CD14-positive monocyte (primary cell): Measurements from ENCODE around the gene HSPB8. TPM values are rescaled to one million over a fixed set of nuclear protein-coding genes. Genes with fewer than 3 reads are reported as not detected.
A peak's percentile ranks its signal among the peaks of the same experiment; 100 is the strongest.

Experiments
- DNase-seq, 3 donors: peaks; one replicate each; pipeline ENCODE4 v3.0.0-alpha.2; 2011 to 2022
- H2AFZ ChIP-seq: 2 replicates; pipeline ENCODE4 v1.6.0; 2012; ENCODE audit warnings: mild to moderate bottlenecking, low read depth, low read length, inconsistent platforms; ENCODE audit not compliant: insufficient read depth, poor library complexity, severe bottlenecking
- H3K27ac ChIP-seq, 2 donors: 1 replicate in 1 of 2; 2 replicates in 1 of 2; pipeline ENCODE4 v1.5.1; 2012 to 2013; ENCODE audit warnings: low read length in 2 of 2, control low read depth in 1 of 2, inconsistent platforms in 1 of 2, low read depth in 1 of 2, mild to moderate bottlenecking in 1 of 2
- H3K27me3 ChIP-seq, 2 donors: one replicate each; pipeline versions ENCODE4 v1.6.0 to v1.6.1; 2011 to 2013; ENCODE audit warnings: low read length in 2 of 2; ENCODE audit not compliant: control insufficient read depth in 2 of 2, insufficient read depth in 2 of 2
- H3K36me3 ChIP-seq, 2 donors: replicated peaks in 1 of 2; 1 replicate in 1 of 2; 2 replicates in 1 of 2; pipeline versions ENCODE4 v1.5.1 to v1.6.1; 2012 to 2013; ENCODE audit warnings: low read length in 2 of 2, control low read depth in 1 of 2, inconsistent platforms in 1 of 2, mild to moderate bottlenecking in 1 of 2; ENCODE audit not compliant: insufficient read depth in 2 of 2, control insufficient read depth in 1 of 2
- H3K4me1 ChIP-seq, 2 donors: 1 replicate in 1 of 2; 2 replicates in 1 of 2; pipeline versions ENCODE4 v1.5.1 to v1.6.1; 2012 to 2013; ENCODE audit warnings: low read length in 2 of 2, control low read depth in 1 of 2, inconsistent platforms in 1 of 2, mild to moderate bottlenecking in 1 of 2, moderate library complexity in 1 of 2; ENCODE audit not compliant: insufficient read depth in 2 of 2, control insufficient read depth in 1 of 2
- H3K4me2 ChIP-seq: replicated peaks from 2 replicates; pipeline ENCODE3; 2012; ENCODE audit warnings: low read length, moderate library complexity, mild to moderate bottlenecking; ENCODE audit not compliant: poor library complexity, severe bottlenecking; ENCODE audit errors: extremely low read depth
- H3K4me3 ChIP-seq, 3 experiments: fragments of 200-600 bp in 1 of 3; sonication (generic) in 1 of 3; replicated peaks in 1 of 3; 1 replicate in 2 of 3; 2 replicates in 1 of 3; pipeline ENCODE4 v1.5.1; 2011 to 2013; ENCODE audit warnings: low read length in 3 of 3, mild to moderate bottlenecking in 3 of 3, control low read depth in 2 of 3, low read depth in 2 of 3, inconsistent platforms in 1 of 3, moderate library complexity in 1 of 3
- H3K79me2 ChIP-seq: 2 replicates; pipeline ENCODE4 v1.6.0; 2012; ENCODE audit warnings: mild to moderate bottlenecking, control low read depth, inconsistent platforms, low read length, moderate library complexity; ENCODE audit not compliant: insufficient read depth
- H3K9ac ChIP-seq: 2 replicates; pipeline ENCODE4 v1.6.0; 2017; ENCODE audit warnings: low read length, mild to moderate bottlenecking; ENCODE audit not compliant: insufficient read depth, poor library complexity, severe bottlenecking
- H3K9me3 ChIP-seq, 2 donors: replicated peaks in 1 of 2; 1 replicate in 1 of 2; 2 replicates in 1 of 2; pipeline versions ENCODE4 v1.5.1 to v1.6.1; 2012 to 2013; ENCODE audit warnings: low read length in 2 of 2, control low read depth in 1 of 2; ENCODE audit not compliant: control insufficient read depth in 1 of 2, insufficient read depth in 1 of 2
- H4K20me1 ChIP-seq: 2 replicates; pipeline ENCODE4 v1.6.0; 2012; ENCODE audit warnings: mild to moderate bottlenecking, low read length, control low read depth, moderate library complexity; ENCODE audit not compliant: insufficient read depth
- H3K27ac Mint-ChIP-seq, 7 donors: one replicate each; pipeline ENCODE4 v1.8.0; 2020; ENCODE audit warnings: mild to moderate bottlenecking in 7 of 7, mixed read lengths in 7 of 7, moderate library complexity in 6 of 7, inconsistent platforms in 2 of 7
- H3K27me3 Mint-ChIP-seq, 3 donors: one replicate each; pipeline ENCODE4 v1.8.0; 2021 to 2022; ENCODE audit warnings: low read depth in 3 of 3, mild to moderate bottlenecking in 3 of 3, mixed read lengths in 3 of 3, moderate library complexity in 3 of 3, inconsistent platforms in 1 of 3
- H3K36me3 Mint-ChIP-seq, 2 donors: one replicate each; pipeline ENCODE4 v1.8.0; 2020; ENCODE audit warnings: mixed read lengths in 2 of 2, inconsistent platforms in 1 of 2, mild to moderate bottlenecking in 1 of 2
- H3K4me1 Mint-ChIP-seq: one replicate; pipeline ENCODE4 v1.8.0; 2020; ENCODE audit warnings: mild to moderate bottlenecking, mixed read lengths
- H3K4me3 Mint-ChIP-seq, 2 donors: one replicate each; pipeline ENCODE4 v1.8.0; 2020; ENCODE audit warnings: mild to moderate bottlenecking in 2 of 2, mixed read lengths in 2 of 2, moderate library complexity in 1 of 2
- H3K9me3 Mint-ChIP-seq, 7 donors: one replicate each; pipeline ENCODE4 v1.8.0; 2020 to 2022; ENCODE audit warnings: mixed read lengths in 7 of 7, mild to moderate bottlenecking in 6 of 7, moderate library complexity in 6 of 7, inconsistent platforms in 2 of 7
- WGBS: methylation state at CpG from one replicate; pipeline ENCODE4 v1.1.5; 2013; ENCODE audit warnings: missing lambda C conversion rate; ENCODE audit not compliant: insufficient coverage; 5-methylcytosine and 5-hydroxymethylcytosine counted together
- intact Hi-C, 2 donors: fragments of 100-400 bp; cut with micrococcal nuclease; formaldehyde crosslinking; loops; one replicate each; pipeline versions ENCODE4 v1.15.0 to v1.15.1; 2023
- polyA plus RNA-seq, 3 donors: library from polyadenylated mRNA; depleted of rRNA in 1 of 3; unstranded in 2 of 3; stranded (reverse) in 1 of 3; fragments of 300-500 nt in 2 of 3; fragments of >200 nt in 1 of 3; fragmentation: Illumina TruSeq in 2 of 3; gene quantifications; 1 replicate in 2 of 3; 2 replicates in 1 of 3; pipeline ENCODE4 v1.2.3, GENCODE V29; 2012 to 2021
- TF ChIP-seq, protein P1 (sequence below): fragments of 200-600 bp; IDR thresholded peaks from one replicate; pipeline ENCODE4 v1.8.0; 2022; ENCODE audit warnings: antibody characterized with exemption, mild to moderate bottlenecking

HSPB8 gene
- polyA plus RNA-seq, 3 donors = not detected

DNA sequence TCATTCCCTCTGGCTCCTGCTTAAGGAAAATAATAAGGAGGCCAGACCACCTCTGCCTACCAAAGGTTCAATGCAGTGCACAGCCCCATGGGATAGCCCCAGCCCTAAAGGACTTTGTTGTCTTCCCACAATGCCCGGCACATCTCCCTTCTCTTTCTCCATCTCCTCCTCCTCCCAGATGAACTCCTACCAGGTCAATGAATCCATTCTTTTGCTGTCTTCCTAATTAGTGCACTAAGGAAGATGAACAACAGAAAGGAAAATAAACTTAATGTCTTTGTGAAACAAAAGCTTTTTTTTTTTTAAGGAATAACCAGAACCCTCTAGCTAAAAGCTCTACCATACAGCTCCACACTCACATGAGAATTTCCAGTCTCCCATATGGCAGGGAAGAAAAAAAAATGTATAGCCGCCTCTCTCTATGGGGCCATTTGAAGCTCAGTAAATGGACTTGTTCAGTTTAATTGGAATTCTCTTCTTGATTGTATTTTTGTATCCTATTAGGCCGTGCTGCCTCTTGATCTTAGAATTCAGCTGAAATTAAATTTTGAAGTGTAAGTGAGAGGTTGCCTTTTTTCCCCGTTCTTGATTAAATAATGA, 41.8 kb upstream of the HSPB8 start:
- H3K4me1 ChIP-seq = no peaks in the 10 kb centered on the region
- H3K4me3 Mint-ChIP-seq = no peak overlapping the region
- no peak for DNase-seq
- no peaks in the 10 kb centered on the region for H3K4me1 Mint-ChIP-seq
- no peaks in the 10 kb centered on the region for H4K20me1 ChIP-seq
- intact Hi-C loops = no loop called here
- no peaks in the 10 kb centered on the region for H3K36me3 ChIP-seq
- H3K27me3 ChIP-seq = no peaks in the 10 kb centered on the region
- H3K27me3 Mint-ChIP-seq = peaks cover 0 to 7% (median 3%) of the 10 kb centered on the region in 3 donors
- no peak overlapping the region for H3K27ac ChIP-seq
- no peaks in the 10 kb centered on the region for H3K79me2 ChIP-seq
- no peaks in the 10 kb centered on the region for H3K9me3 ChIP-seq
- H3K9ac ChIP-seq = no peak overlapping the region
- no peak overlapping the region for H3K4me3 ChIP-seq
- H3K27ac Mint-ChIP-seq = peak overlapping the region in 1 of 7 donors; percentile 30
- peaks cover 0 to 8% (median 5%) of the 10 kb centered on the region in 7 donors for H3K9me3 Mint-ChIP-seq
- H3K36me3 Mint-ChIP-seq = no peaks in the 10 kb centered on the region
- TF ChIP-seq, protein P1, sequence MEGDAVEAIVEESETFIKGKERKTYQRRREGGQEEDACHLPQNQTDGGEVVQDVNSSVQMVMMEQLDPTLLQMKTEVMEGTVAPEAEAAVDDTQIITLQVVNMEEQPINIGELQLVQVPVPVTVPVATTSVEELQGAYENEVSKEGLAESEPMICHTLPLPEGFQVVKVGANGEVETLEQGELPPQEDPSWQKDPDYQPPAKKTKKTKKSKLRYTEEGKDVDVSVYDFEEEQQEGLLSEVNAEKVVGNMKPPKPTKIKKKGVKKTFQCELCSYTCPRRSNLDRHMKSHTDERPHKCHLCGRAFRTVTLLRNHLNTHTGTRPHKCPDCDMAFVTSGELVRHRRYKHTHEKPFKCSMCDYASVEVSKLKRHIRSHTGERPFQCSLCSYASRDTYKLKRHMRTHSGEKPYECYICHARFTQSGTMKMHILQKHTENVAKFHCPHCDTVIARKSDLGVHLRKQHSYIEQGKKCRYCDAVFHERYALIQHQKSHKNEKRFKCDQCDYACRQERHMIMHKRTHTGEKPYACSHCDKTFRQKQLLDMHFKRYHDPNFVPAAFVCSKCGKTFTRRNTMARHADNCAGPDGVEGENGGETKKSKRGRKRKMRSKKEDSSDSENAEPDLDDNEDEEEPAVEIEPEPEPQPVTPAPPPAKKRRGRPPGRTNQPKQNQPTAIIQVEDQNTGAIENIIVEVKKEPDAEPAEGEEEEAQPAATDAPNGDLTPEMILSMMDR = no peak
- no peak overlapping the region for H3K4me2 ChIP-seq
- H2AFZ ChIP-seq = no peak overlapping the region
- 100% methylated on average over 1 of the region's 4 CpGs for WGBS

DNA sequence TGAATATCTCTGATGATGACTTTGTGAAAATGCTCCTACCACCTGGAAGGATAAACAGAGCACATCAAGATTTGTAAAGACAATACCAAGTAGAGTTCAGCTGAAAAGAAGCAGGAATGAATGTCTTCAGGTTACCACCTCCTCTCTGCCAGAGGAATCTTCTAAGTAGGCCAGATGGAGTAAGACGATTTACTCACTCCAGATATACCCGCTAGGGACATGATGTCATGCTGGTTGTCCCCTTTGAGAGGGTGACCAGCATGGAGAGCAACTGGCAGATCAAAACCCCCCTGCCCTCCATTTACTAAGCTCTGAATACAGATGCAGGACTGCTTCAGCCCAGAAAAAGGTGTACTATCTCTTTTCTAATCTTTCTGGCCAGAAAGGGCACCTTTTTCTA, 39.3 kb upstream of the HSPB8 start:
- Mint-ChIP-seq H3K4me3 (no peak overlapping the region), H3K27ac (no peak overlapping the region), H3K9me3 (peaks cover 0 to 8% (median 1%) of the 10 kb centered on the region in 7 donors), H3K27me3 (peaks cover 0 to 7% (median 7%) of the 10 kb centered on the region in 3 donors), H3K4me1 (no peaks in the 10 kb centered on the region), H3K36me3 (no peaks in the 10 kb centered on the region)
- intact Hi-C loops = no loop called here
- no peaks in the 10 kb centered on the region for H3K9me3 ChIP-seq
- no peak overlapping the region for H3K4me2 ChIP-seq
- no peaks in the 10 kb centered on the region for H4K20me1 ChIP-seq
- no peaks in the 10 kb centered on the region for H3K27me3 ChIP-seq
- H3K27ac ChIP-seq = no peak overlapping the region
- H3K4me1 ChIP-seq = no peaks in the 10 kb centered on the region
- H3K9ac ChIP-seq = no peak overlapping the region
- no peak overlapping the region for H3K4me3 ChIP-seq
- no peaks in the 10 kb centered on the region for H3K79me2 ChIP-seq
- TF ChIP-seq, protein P1 = no peak
- no peak overlapping the region for H2AFZ ChIP-seq
- DNase-seq = no peak
- 100% methylated on average over 1 of the region's 2 CpGs for WGBS
- no peaks in the 10 kb centered on the region for H3K36me3 ChIP-seq
